ENCODE results near the gene TBXA2R.

GRCh38 chr19:3632739-3633558 is 26.3 kb upstream of the TBXA2R start:
- TF ChIP-seq CTCF (IDR thresholded peaks at IDR 0.05), result no peak
- TF ChIP-seq EP300 (IDR thresholded peaks at IDR 0.05), result no peak
- no peak for TF ChIP-seq POLR2A (IDR thresholded peaks at IDR 0.05)
- TF ChIP-seq POLR2AphosphoS5 (IDR thresholded peaks at IDR 0.05), result no peak

All from gastroesophageal sphincter (tissue), 3 donors.